Skeletal muscle cell (primary cell): ENCODE measurements around the gene SNX20.

Source experiments
- DNase-seq: peaks from one replicate; pipeline ENCODE4 v3.0.0-alpha.2; 2010; ENCODE audit warnings: low read depth
- H3K4me3 ChIP-seq: 2 replicates; pipeline ENCODE4 v1.5.1; 2011; ENCODE audit warnings: low read depth, mild to moderate bottlenecking, control low read depth, low read length, moderate library complexity

SNX20 gene

DNA sequence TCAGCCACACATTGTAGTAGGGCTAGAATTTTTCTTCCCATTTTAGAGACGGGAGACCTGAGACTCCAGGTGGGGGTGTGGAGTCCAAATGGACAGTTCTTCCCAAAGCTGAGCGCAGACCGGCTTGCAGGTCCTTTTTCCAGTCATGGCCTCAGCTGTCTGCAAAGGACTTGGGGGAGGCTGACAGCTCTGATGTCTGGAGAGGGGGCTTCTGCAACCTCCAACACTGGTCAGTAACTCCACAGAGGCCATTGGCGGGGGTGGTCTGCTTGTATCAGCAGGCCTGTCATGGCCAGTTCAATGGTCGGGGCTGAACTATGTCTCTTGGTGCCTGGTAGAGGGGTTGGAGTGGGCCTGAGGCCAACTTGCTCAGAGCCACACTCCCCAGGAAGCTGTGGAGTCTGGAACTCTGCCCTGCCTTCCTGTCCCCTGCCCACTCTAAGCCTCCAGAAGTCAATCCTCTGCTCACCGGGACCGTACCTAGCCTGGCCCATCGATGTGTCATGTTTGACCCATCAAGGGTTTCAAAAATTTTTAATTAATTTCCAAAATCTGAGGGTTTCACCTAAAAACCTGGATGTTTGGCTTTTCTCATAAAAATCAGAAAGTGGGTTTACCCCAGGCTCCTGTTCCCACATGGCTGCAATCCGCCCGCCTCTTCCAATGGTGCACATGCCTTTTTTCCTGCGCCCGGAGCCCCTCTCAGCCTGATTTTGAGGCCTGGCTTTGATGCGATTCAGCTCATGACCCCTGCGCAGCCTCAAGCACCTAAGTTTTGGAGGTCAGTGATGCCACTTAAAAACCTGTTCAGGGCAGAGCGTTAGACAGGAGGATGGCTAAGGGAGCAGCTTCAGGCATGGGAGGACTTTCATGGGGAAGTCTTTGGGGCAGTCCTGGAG lies 39.9 kb downstream of the SNX20 start:
- no peak for DNase-seq
- H3K4me3 ChIP-seq: no peak overlapping the region

GRCh38 chr16:50640391-50640790 lies 40.7 kb downstream of the SNX20 start:
- H3K4me3 ChIP-seq: no peak overlapping the region
- DNase-seq: no peak

DNA sequence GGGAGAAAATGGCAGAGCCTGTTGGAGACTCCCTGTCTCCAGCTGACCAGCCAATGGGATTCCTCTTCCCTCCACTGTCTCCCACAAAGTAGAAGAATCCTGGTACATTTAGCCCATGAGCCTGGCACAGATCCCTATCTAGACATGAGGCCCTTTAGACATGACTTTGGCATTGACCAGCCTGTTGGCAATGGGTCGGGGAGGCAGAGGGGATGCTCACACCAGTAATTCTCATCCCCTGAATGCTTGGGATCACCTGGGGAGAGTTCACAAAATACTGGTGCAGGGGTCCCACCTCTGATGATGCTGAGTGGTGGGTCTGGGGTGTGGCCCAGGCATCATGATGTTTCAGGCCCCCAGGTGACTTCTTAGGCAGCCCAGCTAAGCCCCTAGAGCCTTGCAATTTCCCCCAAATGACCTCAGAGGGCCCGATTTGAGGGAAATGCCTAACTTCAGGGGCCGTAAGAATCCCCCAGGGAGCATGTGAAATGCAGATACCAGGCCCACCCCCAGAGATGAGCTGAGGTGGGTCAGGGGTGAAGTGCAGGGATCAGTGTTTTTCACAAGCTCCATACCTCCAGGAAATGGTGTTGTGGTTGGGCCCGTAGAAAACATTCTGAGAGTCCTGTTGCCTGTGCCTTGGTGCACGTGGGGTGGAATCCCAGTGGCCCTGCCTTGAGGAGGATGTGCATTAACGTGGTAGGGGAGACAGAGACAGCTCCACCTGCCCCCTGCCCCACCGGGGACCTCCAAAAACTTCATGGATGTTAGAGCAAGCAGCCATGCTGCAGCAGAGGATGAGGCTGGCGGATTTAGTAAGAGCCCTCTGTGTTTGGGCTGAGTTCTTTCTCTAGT lies 42.1 kb downstream of the SNX20 start:
- H3K4me3 ChIP-seq: no peak overlapping the region
- no peak for DNase-seq

DNA sequence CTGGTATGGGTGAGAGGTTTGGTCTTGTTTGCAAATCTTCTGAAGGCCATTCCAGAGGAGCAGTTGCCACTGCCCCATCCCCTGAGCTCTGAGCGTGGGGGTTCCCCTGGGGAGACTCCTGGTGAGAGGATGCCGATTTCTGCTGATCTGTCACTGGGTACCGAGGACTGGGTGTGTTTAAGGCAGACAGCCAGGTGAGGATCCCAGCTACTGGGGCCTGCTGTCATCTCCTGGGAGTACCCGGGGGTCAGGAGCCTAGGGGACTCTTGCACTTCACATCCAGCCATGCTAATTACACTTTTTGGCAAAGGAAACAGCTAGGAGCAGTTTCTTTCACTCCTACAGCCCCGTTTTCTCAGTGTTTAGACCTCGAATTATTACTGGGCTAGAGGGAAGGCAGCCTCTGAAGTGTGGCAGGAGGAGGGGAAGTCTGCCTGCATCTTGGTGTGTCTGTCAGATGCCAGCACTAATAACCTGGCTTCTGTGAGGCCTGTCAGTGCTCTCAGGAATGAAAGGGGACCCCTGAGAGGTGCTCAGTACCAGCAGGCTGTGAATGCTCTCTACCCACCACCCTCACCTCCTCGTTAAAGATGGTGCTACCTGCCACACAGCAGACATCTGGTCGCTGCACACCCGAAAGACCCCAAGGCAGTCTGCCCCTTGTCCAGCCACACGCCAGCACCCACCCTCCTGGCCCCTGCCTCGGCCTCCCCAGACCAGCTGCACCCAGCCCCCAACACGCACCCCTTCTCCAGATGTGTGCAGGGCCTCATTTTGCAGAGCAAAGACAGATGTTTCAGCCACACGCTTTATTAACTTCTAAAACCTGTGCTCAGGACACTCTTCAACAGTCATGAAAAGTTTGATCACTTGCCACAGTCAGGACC lies 43.2 kb downstream of the SNX20 start:
- no peak overlapping the region for H3K4me3 ChIP-seq
- DNase-seq: no peak

- no peak overlapping the region for H3K4me3 ChIP-seq
- DNase-seq: no peak
These were observed 44.2 kb downstream of the SNX20 start for GRCh38 chr16:50636753-50637374.

DNA sequence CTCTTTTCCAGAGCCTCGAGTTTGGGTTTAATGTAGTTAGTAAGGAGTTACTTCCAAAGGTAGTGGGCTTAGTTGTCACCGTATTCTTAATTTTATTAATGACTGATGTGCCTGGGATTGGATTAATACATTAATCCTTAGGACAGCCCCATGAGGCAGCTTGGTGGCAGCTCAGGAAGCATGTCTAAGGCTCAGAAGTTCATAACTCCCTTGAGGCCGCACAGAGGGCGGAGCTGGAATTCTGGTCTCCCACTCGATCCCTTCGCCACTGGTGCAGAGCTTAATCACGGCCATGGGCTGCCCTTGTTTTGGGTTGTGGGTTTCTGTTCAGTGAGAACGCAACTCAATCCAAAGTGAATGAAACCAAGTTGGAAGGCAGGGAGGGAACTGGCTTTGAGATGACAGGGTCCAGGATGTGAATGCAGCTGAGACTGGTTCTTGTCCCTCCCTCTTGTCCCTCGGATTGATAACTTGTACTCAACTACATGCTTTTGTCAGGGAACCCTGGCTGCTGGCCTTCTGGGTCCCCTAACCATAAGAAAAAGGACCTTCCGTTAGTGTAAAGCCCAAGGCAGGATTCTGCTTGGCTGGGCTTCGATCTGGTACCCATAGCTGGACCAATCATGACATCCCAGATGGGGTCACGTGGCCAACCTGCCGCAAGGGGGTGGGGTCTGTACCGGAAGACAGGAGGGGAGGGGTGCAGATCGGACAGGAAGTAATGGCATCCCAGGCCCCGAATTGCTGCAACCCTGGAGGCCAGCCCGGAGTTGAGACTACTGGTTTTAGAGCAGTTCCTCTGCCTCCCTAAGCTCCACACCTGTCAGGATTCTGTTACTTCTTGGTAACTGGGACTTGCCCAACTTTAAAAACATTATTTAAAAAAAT lies 45.4 kb downstream of the SNX20 start:
- H3K4me3 ChIP-seq: no peak overlapping the region
- DNase-seq: no peak

- H3K4me3 ChIP-seq: no peak overlapping the region
- no peak for DNase-seq
These were observed 46.2 kb downstream of the SNX20 start for GRCh38 chr16:50634947-50635346.

DNA sequence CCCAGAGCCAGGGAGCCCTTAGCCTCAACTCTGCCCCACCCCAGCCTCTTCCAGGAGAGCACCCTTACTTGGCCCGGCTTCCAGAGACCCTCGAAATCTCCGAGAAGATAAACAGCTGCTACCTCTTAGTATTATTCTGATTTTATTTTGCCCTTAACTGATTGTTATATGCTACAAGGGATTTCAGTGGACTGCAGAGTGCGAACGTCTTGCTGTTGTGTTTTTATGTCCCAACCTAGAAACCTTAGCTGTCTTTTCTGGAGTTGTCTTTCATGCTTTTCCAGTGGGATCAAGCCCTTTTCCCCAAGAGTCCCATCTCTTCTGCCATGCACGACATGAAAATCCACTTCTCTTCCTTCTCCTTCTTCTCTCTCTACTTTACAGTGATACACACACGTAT lies 47.0 kb downstream of the SNX20 start:
- no peak for DNase-seq
- no peak overlapping the region for H3K4me3 ChIP-seq

- H3K4me3 ChIP-seq: no peak overlapping the region
- DNase-seq: no peak
These were observed 47.9 kb downstream of the SNX20 start for GRCh38 chr16:50632927-50633800.

GRCh38 chr16:50631985-50632576 lies 49.0 kb downstream of the SNX20 start:
- DNase-seq: no peak
- no peak overlapping the region for H3K4me3 ChIP-seq

DNA sequence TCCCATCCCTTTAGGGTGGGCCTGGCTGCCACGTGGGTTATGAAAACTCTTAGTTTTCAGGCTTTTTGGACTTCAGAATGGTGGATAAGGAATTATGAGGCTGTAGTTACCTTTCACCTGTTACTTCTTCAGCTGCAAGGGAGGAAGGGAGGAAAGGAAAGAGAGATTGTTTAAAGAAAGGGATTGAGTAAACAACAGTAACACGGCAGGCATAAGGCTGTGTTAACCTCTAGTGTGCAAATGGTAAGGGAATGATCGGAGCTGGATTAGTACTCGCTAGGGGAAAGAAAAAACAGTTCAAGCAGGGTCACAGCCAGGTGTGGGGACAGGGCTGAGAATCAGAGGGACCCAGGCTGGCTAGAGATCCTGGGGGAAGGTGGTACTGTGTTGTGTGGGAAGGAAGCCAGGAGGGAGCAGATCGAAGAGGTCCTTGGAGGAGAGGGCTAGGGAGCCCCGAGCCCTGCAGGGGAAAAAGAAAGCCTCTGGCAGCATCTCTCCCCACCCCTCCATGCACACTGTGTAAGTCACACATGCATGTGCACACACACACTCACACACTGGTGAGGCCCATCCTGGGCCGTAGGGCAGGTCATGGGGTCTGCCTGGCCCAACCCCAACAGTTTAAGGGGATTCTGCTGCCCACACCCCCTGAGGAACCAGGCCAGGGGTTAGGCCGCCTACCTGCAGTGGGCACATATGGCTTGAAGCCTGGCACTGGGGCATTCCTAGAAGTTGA lies 49.7 kb downstream of the SNX20 start:
- H3K4me3 ChIP-seq: no peak overlapping the region
- no peak for DNase-seq

DNA sequence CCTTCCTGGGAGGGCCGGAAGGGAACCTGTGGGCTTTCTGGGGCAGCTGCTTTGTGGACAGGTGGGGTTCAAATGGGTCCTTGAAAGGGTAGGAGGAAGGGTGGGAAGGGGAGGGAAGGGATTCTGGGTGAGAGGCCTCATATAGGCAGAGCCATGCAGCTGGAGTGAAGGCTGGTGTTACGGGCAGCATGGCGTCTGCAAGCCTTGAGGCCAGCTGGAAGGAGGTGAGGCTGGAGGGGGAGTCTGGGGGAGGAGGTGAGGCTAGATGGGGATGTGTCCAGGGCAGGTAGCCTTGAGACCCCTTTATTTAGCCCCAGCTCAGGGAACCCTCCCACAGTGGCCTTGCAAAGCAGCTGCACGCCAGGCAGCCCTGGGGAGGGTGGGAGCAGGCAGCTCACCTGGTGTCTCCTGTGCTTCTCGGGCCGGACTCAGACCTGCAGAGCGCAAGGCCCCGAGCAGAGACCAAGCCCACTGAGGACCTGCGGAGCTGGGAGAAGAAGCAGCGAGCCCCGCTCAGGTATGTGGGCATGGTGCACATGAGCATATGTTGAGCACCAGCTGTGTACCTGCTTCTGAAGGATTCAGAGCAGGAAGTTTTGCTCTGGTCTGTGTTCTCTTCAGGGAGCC lies 50.6 kb downstream of the SNX20 start:
- DNase-seq: no peak
- H3K4me3 ChIP-seq: no peak overlapping the region

DNA sequence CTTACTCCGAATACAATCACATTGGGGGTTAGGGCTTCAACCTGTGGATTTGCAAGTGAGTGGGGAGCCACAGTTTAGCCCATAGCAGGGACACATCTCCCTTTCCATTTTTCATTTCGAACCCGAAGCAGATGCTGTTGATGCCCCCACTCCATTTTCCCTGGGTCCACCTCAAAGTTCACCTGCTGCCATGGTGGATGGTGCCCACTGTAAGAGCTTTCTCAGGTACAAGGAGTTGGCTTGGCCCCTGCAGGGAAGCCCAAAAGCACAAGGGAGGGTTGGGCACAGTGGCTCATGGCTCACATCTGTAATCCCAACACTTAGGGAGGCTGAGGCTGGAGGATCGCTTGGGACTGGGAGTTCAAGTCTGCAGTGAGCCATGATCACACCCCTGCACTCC lies 51.8 kb downstream of the SNX20 start:
- DNase-seq: no peak
- H3K4me3 ChIP-seq: no peak overlapping the region

DNA sequence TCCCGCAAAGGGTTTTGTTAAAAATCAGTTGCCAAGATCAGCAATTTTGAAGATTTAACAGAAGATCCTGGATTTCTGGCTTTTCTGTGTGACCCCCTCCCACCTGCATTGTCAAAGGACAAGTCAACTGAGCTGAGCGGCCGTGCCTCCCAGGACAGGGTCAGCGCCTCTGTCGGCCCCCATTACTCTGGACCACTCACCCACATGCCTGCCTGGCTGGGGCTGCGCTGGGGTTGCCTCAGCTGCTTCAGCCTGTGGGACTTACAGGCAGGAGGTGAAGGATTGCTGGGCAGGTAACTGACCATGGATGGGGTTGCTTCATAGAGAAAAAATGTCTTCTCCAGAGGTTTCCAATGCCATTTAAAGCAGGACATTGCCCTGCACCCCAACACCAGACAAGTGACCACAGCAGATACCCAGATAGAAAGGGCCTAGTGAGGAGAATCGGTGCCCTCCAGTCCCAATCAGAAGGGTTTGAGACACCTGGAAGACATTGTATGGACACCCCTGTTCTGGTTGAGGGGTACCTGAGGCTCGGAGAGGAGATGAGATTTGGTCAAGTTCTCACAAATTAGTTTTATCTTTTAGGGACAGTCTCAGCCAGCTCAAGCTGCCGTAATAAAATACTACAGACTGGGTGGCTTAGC lies 52.8 kb downstream of the SNX20 start:
- DNase-seq: no peak
- no peak overlapping the region for H3K4me3 ChIP-seq

GRCh38 chr16:50627419-50627818 lies 53.7 kb downstream of the SNX20 start:
- DNase-seq: no peak
- no peak overlapping the region for H3K4me3 ChIP-seq
